ENCODE measurements around the gene DTX1.

DTX1 gene

DNA sequence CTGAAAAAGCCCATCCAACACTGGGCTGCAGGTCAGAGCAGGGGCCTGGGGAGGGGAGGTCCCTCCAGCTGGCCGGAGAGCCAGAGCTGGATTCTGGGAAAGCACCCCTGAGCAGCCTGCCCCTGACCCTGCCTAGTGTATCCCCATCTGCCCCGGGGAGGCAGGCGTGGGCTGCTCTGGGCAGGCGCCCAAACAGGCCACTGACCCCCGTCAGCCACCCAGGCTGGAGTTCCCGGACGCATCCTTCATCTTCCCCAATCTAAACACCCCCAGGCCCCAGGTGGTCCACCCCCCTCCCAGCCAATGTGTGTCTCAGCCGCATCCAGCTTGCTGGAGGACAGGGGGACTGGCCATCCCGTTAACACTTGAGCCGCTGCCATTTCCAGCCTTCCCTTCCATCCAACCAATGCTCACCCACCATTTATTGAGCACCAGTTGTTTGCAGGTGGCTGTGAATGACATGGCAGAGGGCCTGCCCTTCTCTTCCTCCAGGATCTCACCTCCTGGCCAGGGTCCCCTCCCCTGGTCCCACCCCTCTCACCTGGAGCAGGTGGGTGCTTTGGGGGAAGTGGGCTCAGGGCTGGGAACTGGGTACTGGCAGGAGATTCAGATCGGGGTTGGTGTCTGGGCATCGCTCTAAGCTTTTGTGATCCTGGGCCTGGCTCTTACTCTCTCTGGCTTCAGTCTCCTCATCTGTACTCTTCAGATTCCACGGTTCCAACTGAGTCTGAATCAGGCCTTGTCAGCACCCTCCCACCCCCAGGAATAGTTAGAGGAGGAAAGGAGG lies 743 bp upstream of the DTX1 start:
- no peak for DNase-seq

DNA sequence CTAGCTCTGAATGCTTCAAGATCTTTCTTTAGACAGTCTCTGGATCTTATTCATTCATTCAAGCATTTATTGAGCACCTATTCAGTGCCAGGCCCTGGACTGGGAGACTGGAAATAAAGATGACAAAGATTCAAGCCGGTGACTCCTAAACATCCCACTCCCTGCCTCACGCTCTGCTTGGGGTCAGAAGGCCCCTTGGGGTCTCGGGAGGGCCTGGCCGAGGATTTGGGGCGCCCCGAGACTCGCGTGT lies 224 bp upstream of the DTX1 start:
- no peak for DNase-seq

- no peak for DNase-seq
These were observed 1.3 kb downstream of the DTX1 start for GRCh38 chr12:113057565-113058485.

DNA sequence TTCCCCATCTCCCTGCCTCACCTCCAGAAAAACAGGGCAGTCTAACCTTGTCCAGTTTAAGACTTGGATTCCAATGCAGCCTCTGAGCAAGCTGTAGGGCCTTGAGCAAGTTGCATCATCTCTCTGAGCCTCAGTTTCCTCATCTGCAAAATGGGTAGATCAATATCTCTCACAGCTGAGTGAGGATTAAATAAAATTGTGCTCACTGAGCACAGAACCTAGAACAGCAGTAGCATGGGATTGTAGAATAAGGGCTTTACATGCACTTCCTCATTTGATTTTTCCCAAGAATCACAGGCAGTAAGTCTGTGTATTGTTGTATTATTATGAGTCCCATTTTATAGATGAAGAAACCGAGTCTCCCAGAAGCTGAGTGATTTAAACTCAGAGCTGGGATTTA lies 2.0 kb downstream of the DTX1 start:
- DNase-seq: no peak

- DNase-seq: no peak
These were observed 2.6 kb downstream of the DTX1 start for GRCh38 chr12:113059071-113059595.

DNA sequence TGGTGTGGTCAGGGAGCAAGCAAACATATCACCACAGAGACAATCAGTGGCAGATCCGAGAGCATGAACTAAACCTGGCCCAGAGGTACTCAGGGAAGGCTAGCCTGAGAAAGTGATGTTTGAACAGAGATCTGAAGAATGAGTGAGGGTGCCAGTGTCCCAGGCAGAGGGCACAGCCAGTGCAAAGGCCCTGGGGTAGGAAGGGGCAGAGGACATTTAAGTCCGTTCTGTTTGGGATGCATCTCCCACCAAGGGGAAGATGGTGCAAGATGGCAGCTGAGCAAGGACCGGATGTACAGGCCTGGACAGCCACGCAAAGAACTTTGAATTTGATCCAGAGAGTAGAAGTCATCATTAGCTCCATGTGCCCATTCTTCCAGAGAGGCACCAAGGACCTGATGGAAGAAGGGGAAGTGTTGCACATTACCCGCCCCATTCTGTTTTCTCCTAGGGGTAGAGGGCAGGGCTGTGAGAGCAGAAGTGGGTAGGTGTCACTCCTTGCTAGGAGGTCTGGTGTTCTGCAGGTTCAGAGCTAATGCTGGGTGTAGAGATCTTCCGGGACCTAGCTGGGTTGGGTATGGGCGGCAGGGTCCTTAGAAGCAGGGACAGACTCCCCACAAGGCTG lies 3.9 kb downstream of the DTX1 start:
- DNase-seq: no peak

DNA sequence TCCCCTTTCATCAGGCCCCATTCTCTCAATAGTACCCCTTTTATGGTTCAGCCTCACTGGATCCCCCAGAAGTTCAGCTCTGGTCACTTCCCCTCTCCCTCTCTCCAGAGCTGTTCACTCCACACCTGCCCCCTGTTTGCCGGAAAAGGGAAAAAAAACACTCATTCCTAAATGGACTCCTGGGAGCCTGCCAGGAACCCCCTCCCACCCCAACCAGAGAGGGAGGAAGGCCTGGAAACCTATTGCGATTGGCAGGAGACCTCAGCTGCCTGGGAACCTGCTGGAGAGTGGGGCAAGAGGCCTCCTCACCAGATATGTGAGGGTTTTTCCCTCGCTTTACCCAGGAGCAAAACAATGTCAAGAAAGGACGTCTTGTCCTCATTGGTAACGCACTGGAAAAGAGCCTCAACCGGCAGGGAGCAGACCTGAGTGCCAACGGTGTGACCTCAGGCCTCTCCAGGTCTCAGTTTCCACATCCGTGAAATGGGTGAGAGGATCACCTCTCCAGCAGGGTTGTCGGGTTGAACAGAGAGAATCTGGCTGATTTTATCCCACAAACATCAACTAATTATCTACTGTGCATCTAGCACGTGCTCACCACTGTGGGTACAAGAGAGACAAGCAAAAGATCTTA lies 4.6 kb downstream of the DTX1 start:
- DNase-seq: no peak

- no peak for DNase-seq
These were observed 6.2 kb downstream of the DTX1 start for GRCh38 chr12:113062502-113063395.

DNA sequence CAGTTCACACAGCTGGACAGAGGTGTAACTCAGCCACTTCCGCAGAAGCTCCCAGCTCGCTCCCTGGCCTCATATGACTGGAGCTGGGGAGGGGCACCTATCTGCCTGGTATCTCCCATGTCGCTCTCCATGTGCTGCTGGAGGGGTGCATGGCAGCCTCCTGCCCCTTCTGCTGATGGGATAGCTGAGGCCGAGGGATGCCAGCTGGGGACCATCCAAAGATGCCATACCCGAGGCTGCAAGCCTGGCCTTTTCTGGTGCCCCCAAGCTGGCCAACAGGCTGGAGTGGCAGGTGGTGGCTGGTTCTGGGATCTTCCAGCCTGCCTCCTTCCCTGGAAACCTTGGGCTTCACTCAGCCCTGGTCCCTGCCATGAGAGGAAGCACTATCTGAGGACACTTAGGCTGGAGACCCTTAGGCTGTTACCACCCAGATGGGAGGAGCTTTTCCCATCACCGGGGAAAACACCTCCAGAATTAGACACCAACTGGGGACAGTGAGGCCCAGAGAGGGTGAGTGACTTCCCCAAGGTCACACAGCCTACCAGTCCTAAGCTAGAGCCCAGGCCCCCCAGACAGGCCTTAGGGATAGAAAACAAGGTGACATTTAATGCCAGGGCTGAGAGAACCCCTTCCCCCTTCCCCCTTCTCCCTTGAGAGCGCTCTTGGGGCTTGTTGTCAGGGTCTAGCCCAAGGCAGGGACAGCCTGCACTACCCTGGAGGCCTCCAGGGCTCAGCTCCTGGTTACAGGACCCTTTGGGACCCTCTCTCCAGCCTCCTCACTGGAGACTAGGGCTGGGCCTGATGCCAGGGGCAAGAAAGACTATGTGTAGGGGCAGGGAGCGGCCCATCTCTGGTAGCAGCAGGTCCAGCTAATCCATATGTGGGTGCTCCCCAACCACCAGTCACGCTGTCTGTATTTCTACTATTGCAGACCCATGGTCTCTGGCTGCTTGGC lies 7.1 kb downstream of the DTX1 start:
- no peak for DNase-seq

GRCh38 chr12:113064395-113065125 lies 8.0 kb downstream of the DTX1 start:
- no peak for DNase-seq

DNA sequence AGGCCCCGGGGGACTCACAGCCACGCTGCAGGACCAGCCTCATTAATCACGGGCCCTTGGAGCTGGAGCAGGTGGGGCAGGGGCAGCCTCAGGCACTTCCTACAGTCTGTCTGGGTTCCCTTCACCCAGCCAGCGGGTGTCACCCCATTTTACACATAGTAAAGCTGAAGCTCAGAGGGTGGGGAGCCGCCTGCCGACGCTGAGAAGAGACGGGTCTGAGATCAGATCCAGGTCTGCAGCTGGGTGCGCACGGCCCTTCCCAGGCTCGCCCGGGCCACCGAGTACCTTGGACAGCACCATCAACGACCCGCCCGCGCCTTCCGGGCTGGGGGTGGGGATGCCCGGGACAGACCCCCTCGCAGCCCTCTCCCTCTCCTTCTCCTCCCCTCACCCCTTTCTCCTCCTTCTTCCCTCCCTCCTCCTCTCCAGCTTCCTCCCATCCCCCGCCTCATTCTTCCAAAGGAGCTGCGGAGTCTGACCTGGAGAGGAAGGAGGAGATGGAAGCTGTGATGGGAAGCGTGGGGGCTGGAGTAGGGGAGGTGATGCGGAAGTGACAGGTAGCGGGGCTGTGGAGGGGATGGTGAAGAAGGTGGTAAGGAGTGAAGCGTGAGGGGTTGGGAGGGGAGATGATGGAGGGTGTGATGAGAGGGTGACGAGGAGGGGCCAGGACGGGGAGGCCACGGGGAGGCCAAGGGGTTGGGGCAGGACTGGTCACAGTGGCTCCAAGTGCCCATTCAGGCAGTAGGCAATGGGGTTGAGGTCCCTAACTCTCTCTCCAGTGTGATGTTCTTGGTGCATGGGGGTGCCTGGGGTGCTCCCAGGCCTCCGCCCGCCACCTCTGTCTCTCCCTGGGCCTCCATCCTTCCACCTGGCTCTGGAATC lies 8.8 kb downstream of the DTX1 start:
- peak; percentile 37 for DNase-seq

- DNase-seq: no peak
These were observed 10.4 kb downstream of the DTX1 start for GRCh38 chr12:113066813-113067400.

GRCh38 chr12:113067987-113068935 lies 11.7 kb downstream of the DTX1 start:
- DNase-seq: no peak

DNA sequence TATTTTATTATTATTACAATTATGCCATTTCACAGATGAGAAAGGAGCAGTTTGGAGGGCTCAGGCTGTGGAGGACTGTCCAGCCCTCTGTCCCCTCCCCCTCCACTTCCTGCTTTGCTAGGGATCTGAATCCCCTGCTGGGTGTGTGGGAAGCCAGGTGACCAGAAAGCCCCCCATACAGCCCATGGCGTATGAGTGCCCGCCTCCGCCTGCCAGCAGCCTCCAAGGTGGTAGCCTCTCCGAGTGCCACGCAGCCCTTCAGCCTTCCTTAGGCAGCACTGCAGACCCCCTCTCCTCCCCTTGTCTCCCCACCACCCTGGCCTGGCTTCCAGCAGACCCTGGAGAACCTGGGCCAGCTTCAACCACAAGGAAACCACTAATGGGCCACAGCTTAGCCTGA lies 12.6 kb downstream of the DTX1 start:
- no peak for DNase-seq

DNA sequence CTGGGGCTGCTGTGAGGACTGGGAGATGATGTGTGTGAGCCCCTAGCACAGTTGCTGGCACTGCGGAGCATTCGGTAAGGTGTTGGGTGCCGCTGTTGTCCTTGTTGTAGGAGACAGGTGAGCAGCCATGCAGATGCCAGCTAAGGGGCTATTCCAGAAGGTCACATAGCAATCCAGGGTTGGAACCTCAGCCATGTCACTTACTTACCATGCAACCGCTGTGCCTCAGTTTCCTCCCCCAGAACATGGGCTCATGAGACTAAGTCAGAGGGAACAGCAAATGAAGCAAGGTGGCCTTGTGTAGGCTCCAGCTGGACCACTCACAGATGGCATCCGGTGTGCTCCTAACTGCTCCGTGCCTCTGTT lies 13.2 kb downstream of the DTX1 start:
- DNase-seq: no peak

DNA sequence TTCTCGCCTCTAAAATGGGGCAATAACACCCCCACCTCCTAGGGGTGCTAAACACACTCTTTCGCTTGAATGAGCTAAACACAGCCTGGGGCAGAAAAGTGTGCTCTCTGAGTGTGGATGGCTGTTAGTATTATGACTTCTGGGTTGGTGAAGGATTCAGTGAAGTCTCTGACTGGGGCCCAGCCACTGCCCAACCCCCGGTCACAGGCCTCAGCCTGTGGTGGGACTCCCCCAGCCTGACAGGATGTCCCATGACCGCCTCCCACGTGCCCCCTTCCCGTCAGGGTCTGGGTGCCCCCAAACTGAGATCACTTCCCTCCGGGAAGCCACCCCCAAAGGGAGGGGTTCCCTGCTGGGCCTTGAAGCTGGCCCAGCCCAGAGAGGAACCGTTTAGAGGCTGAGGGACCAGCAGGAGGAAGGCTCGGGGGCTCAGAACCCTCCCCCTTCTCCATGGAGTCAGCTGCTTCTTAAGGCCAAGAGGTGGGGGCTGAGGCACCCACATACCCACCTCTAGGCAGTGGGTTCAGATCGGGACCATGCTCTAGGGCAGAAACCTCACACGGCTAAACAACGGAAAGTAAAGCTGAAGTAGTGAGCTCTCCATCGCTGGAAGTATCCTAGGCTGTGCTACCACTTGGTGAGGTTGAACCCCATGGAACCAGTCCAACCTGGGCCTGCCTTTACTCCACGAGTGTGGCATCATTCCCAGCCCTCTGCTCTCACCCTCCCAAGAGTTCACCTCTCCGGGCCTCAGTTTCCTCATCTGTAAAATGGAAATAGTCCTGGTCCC lies 13.8 kb downstream of the DTX1 start:
- no peak for DNase-seq
